IPS-NIHi11 (cell line): Measurements from ENCODE around the gene ARHGEF33.
A peak's percentile ranks its signal among the peaks of the same experiment; 100 is the strongest.

Source experiments
- DNase-seq: peaks from one replicate; pipeline ENCODE4 v3.0.0; 2012; ENCODE audit warnings: mixed read lengths, low spot score

Gene ARHGEF33

DNA sequence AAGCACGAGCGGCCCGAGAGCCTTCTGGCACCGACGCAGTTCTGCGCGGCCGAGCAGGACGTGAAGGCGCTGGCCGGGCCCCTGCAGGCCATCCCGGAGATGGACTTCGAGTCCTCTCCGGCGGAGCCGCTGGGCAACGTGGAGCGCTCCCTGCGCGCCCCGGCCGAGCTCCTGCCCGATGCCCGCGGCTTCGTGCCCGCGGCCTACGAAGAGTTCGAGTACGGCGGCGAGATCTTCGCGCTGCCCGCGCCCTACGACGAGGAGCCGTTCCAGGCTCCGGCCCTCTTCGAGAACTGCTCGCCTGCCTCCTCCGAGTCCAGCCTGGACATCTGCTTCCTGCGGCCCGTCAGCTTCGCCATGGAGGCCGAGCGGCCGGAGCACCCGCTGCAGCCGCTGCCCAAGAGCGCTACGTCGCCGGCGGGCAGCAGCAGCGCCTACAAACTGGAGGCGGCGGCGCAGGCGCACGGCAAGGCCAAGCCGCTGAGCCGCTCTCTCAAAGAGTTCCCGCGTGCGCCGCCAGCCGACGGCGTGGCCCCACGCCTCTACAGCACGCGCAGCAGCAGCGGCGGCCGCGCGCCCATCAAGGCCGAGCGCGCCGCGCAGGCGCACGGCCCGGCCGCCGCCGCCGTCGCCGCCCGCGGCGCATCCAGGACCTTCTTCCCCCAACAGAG, 70.4 kb downstream of the ARHGEF33 start:
- DNase-seq, result peak; percentile 88

DNA sequence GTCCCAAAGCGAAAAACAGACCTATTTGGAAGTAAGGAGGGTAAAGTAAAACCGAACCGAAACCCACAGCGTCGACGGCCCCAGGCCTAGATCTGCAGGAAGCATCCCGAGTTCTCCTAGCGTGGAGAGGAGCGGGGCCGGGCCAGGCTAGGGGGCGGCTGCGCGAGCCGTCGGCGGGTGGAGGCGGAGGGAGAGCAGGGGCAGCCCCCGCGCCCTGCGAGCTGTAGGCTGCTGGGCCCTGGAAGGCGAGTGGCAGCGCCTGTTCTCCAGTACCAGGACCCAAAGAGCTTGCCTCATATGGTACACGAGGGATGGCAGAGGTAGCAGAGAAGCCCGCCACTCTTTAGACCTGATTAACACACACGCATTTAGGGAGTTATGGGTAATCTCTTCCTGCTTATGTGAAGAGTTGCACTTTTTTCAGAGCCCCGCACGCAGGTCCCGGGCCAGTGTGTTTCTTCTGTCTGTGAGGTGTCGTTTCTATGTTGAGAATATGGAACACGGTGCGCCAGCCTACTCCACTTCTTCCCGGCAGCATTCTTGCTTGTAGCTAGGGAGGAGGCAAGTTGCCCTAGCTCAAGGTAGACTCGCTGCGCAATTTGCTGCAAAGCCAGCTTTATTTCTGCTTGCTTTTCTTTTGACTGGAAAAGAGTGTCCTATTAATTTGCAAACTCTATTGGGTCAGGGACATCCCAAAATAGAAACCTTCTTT, 71.1 kb downstream of the ARHGEF33 start:
- DNase-seq, result peak; percentile 73

DNA sequence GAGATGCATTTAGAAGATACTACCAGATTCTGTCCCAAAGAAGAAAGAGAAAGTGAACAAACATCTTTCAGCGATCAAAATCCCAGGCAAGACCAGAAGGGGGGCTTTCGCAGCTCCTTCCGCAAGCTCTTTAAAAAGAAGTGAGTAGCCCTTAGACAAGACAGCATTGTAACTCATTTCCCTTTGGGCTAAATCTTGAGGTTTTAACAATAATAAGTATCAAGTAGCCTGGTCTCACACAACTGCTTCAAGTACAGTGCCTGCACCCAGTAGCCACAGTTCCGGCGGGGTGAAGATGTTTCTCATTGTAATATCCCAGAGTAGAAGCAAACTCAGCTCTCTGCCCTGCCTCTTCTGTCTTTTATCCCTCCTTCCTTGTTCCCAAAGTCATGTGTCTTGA, 76.3 kb downstream of the ARHGEF33 start:
- DNase-seq, result no peak

DNA sequence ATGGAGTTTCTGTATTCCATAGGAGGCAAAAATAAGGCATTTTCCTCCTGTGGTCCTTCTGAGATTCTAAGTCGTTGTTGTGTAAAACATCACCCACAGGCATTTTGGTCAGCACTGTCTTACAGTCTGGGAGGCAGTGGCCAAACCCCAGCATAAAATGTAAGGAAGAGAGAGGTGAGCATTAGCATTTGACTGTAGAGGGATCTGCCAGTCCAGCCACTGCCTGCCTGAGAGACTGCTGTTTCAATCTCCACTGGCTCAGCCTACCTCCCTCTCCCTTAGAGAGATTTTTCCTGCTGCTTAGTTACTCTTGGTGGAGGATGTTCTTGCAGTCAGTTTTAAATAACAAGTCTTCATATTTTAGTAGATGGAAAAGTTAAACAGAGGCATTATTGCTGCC, 77.0 kb downstream of the ARHGEF33 start:
- DNase-seq, result no peak

DNA sequence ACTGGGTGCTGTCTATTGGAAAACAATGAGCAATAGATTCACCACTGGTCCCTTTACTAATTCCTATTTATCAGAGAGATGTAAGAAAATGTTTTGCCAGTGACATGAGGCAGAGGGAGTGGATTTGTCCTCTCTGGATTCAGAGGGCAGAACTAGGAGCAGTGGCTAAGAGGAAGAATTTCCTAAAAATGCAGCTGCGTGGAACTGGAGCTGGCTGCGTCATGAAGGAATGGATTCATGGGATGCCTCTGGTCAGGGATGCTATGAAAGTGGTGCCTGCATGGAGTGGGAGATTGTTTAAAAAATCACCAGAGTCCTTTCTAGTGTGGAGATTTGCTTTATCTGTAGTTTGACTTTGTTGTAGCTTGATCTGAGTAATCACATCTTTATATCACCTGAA, 78.3 kb downstream of the ARHGEF33 start:
- DNase-seq, result no peak

DNA sequence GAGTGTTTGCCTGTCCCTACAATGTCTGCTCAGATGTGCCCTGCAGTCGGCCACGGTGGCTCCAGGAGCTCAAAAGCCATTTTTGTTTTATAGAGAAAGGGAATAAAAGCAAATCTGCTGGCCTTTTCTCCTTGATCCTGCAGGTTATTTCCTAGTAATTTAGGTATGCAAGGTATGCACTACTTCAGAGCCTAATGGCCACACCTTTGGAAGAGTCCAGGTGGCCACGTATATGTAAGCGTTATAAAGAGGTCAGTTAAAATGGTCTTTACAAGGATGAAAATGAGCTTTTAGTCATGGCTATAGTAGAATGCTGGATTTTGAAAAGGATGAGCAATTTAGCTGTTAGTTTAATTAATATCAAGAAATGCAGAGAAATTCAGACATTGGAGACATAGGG, 81.7 kb downstream of the ARHGEF33 start:
- no peak for DNase-seq

DNA sequence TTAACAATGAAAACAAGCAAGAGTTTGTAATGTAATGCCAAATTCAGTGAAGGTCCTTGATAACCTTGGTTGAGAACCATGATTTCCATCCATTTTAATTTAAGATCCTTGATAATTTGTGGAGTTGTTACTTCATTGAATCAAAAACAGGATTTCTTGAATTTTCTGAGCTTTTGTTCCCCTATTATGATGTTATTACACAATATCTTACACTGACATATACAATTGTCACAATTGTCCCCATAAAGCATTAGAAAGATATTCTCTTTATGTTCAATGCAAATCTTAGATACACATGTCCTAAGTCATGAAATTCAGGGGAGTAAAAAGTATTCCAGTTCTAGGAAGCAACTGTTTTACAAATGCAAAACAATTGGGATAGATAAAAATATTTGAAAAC, 83.6 kb downstream of the ARHGEF33 start:
- no peak for DNase-seq

DNA sequence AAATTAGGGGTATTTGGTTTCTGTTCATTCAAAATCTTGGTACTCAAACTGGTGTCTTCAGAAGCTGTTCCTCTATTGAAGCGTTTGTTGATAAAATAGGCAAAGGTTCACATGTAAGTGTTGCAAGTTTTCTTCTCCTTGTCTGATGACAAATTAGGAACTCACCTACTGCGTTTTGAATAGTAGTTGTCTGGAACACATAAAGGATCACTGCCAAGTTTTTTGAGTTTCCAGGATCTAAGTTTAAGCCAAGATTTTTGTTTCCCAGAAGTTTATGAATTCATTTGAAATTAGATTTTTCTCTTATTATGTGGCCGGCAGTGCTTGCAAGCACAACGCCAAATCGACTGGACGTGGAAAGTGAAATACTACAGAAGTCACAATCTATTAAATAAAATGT, 85.4 kb downstream of the ARHGEF33 start:
- DNase-seq, result no peak

DNA sequence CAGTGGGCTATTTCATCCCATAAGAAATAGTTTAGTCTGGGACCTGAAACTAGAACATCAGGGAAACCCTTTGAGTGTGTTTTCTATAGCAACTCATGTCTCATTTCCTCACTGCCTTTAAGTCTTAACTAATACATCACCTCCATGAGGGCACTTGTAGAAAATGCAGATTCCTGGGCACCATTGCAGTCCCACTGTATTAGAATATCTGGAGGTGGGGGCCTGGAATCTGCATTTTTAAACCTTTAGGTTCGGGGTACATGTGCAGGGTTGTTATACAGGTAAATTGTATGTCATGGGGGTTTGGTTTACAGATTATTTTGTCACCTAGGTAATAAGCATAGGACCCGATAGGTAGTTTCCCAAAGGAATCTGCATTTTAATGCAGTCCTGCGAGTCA, 87.4 kb downstream of the ARHGEF33 start:
- DNase-seq, result no peak

DNA sequence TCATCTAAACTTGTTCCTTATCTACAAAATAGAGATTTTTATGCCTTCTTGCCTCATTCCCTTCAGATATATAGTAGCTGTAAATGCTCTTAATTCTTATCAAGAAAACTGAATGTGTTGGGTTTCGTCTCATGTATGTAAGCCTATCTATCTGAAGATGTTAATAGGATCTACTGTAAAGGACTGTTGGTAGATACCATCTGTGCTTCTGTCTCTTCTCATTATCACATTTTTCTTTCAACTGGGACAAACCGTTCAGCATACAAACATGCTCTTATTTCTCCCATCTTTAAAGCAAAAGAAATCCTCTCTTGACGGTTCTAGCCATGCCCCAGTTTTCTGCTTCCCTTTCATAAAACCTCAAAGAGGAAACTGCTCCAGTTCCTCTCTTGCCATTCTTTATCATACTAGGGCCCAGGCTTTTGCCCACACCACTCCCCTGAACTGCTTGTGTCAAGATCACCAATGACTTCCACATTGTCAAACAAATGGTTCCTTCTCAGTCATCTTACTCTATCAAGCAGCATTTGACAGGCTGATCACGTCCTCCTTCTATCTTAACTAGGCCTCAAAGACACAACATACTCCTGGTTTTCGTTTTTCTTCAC, 88.7 kb downstream of the ARHGEF33 start:
- no peak for DNase-seq

DNA sequence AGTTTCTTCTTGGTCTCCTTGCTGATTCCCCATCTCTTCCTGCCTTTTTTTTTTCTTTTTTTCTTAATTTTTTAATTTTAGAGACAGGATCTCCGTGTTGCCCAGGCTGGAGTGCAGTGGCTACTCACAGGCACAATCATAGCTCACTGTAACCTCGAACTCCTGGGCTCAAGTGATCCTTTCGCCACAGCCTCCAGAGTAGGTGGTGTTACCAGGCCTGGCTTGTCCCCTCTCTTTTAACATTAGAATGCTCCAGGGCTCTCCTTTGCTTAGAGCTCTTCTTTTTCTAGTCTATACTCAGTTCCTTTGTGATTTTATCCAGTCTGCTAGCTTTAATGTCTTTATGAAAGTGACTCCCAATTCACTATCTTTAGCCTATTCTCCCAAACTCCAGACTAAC, 89.2 kb downstream of the ARHGEF33 start:
- DNase-seq, result no peak

DNA sequence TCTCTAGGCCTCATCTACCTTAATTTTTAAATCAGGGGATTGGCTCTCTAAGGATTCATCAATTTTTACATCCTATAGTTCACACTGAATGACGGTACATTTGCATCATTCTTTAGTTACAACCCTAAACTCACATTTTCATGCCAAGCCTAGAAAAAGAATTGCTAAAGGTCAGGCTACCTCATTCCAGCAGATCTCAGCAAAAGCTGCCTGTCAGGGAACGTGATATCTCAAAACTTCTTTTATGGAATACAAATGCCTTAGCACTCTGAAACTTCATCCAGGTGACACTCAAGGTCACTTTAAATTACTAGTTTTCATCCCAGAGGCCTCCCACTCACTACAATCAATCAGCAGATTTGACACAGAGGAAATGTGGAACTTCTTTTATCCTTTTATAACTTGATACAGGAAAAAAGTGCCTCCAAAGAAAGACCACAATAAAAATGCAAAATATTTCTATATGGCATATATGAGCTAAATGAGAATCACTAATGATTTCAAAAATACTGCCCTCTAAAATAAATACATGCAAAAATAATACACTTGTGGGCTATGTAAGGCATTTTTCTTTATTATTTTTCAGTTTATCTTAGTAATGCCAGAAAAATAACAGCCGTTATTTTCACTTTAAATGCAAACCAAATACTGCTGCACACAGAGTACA, 91.5 kb downstream of the ARHGEF33 start:
- no peak for DNase-seq

DNA sequence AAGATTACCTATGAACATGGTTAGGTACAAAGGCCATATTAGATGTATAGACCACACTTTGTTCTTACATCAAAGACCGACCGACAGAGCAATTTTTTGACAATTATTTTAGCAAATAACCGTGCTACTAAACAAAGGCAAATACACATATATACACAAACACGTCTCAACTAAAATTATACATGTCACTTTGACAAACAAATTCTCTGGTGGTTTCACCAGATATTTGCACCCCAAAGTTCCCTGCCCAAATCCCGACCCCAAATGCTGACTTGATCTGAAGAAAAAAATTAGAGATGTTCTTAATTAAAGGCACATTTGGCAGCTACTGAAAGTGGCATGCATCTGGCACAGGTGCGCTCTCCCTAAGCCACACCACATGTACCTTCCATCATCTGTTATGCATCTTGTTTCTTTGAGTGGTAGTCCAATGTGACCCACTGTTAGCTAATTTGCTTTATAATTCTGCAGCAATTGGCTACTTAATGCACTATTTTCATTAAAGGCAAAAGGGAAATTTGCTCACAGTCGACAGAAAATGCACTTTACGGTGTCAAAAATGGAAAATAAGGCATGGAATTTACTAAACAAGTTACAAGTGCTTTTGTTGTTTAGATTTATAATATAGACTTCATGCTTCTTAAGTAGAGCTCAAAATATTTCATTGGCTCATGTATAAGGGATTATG, 92.1 kb downstream of the ARHGEF33 start:
- DNase-seq, result no peak

DNA sequence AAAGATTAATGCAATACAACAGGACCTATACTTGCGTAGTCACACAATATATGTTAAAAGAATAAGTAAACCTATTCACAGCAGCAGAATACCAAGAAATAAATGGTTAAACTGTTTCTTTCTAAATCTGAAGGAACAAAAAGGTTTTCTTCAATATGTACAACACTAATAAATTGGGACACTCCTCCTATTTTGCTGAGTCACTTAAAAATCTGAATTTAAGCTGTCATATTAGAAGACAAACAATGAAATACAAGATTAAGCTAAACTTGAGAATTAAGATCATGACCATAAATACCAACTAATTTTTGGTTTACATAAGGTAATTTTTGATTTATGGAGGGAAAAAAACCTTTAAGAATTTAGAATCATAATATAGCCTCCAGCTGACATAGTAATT, 92.8 kb downstream of the ARHGEF33 start:
- DNase-seq, result no peak

DNA sequence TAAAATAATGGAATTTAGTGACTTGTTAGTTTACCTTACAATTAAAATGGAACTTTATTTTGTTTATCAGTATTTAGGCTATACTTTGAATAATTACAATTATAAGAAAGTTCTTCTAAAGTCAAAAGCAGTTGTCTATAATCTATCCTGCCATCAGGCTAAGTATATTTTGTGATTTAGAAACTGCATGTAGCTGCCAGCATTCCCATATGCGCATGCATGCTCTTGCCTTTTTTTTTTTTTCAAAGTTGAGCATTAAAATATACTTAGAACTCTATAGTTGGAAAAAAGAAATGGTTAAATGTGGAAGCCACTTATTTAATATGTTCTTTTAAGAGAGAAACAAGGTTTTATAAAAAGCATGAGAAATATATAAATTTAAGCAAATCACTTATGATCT, 99.0 kb downstream of the ARHGEF33 start:
- DNase-seq, result no peak

DNA sequence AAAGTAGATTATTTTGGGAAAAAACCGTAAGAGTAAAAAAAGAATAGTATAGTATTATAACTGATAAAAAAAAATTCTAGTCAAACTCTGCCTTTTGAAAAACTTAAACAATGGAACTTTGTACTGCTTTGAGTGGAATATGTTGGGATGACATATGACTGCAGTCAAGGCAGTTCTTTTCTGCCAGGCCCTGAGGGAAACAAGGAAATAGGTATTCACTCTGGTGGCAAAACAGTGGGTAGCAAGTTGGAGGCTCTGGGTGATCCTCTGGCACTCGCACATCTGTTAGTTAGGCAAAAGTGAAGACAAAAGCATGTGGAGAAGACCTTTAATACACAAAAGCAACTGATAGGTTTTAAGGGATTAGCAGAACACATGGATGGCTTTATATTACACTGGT, 102.2 kb downstream of the ARHGEF33 start:
- no peak for DNase-seq

DNA sequence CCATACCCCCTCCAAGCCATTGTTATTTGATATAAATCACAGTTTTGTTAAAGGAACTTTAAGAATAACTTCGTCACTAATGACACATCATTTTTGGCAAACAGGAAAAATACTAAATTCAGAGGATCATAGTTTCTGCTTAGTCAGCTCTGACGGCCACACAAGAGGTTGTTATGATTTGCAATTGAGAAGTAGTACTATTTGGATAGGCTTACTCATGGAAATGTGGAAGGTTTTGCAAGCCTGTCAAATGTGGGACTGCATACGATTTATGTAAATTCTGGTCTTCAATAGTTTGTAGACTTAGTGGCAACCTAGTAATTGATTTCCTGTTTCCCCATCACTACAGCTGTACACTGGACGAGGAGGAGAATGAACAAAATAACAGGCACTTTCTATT, 108.1 kb downstream of the ARHGEF33 start:
- no peak for DNase-seq

DNA sequence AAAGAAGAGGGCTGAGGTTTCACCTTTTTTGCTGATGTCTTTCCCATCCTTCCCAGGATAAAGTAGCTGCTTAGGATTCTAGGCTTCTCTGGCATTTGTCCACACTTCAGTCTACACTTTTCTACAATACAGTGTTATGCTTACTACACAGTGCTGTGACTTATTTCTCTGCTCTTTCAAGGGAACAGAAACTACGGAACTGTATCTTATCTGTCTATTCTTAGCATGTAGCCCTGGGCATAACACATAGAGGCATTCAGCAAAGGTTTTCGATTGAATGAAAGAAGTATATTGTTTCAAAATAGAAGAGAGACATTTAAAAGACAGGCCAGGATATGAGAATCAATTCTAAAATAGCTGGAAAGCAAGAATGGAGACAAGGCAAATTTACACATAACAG, 110.9 kb downstream of the ARHGEF33 start:
- DNase-seq, result no peak

DNA sequence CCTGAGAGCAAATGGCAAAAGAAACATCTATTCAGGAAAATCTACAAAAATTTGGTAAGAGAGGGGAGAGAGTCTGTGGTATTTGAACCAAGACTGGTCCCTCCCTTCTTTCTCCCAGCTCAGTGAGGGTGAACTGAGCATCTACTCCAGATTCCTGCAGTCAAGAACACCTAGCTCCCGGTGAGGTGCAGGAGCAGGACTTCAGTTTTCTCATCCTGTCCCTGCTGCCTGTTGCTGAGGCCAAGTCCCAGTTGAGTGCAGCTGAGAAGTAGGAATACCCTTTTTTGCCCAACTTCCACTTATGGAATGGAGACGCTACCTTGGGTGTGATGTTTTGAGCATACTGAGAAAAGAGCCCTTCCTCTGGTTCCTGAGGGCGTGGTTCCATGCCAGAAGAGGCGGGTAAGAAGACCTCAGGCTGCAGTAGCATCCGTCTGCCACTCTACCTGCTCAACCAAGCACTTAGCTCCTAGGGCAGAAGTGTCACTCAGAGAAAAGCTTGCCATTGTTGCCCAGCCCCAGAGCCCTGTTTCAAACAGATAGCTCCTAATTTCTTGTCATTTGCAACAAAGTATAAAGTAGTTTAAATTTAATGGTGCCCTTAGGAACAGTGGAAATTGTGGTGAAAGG, 118.3 kb downstream of the ARHGEF33 start:
- DNase-seq, result peak; percentile 7

DNA sequence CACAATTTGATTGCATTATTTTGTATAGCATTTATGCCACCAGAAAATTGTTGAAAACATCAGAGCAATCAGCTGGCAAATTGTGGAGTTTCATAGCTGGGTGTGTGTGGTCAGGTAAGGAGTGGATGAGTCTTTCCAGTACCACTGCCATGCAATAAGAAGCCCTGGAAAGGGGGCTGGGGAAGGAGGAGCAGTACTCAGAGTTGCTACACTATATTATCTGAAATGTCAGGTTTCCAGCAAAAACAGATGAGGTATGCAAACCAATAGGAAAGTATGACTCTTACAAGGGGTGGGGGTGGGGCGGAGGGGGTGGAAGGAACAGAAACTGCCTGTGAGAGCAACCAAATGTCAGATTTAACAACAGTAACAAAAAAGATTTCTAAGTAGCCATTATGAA, 119.0 kb downstream of the ARHGEF33 start:
- no peak for DNase-seq

DNA sequence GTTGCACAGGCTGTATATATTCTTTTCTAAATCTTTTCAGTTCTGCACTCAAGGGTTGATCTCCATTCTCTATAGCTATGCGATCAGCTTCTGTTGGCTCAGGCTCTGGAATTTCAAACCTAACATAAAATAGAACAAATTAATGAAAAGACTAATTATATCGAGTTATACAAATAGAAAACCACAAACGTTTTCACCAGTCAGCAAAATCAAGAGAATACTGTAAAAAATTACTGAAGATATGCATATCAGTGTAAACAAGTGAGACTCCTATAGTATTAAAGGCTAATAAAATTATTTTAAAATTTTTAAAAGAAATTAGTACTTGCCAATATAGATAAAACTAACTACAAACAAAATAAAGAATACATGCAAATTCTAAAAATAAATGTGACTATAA, 124.2 kb downstream of the ARHGEF33 start:
- no peak for DNase-seq

DNA sequence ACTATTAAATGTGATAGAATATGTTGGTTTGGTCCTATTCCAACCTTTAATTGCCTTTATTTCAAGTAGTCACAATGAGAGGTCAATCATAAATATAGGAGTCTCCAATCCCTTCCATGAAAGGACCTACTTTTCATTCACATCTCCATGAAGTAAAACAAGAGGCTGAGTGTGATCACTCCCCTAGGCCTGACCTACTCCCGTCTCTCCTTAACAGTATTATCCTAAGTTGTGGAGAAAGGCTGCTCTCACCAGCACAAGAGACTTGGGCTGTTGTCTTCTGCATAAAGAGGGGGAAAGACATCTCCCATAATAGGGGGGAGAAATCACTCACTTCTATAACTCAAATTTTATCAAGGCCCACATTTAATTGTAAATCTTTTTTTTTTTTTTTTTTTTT, 125.7 kb downstream of the ARHGEF33 start:
- no peak for DNase-seq
